SJSA1 (cell line): Measurements from ENCODE around the gene GSTM5. TPM values are rescaled to one million over a fixed set of nuclear protein-coding genes. Genes with fewer than 3 reads are reported as not detected.
"Not testable (repeated sequence)": the region's sequence is repeated elsewhere in the genome, so short reads cannot be mapped to it uniquely, and the experiment has no call there.

Source experiments
- DNase-seq, 2 experiments: peaks; one replicate each; pipeline ENCODE4 v3.0.0-alpha.2; 2015 to 2020; ENCODE audit warnings: low spot score in 2 of 2, low read depth in 1 of 2
- H3K27ac ChIP-seq: fragments of 250-450 bp; sonication (Bioruptor Pico); 2 replicates; pipeline ENCODE4 v1.5.1; 2020; ENCODE audit warnings: mild to moderate bottlenecking, moderate library complexity
- H3K27me3 ChIP-seq: fragments of 250-450 bp; sonication (Bioruptor Pico); replicated peaks from 2 replicates; pipeline ENCODE4 v1.5.1; 2020; ENCODE audit warnings: mild to moderate bottlenecking, moderate library complexity
- H3K36me3 ChIP-seq: fragments of 250-450 bp; sonication (Bioruptor Pico); 2 replicates; pipeline ENCODE4 v1.5.1; 2020; ENCODE audit warnings: mild to moderate bottlenecking
- H3K4me1 ChIP-seq: fragments of 250-450 bp; sonication (Bioruptor Pico); replicated peaks from 2 replicates; pipeline ENCODE4 v1.6.1; 2021; ENCODE audit warnings: mild to moderate bottlenecking
- H3K4me3 ChIP-seq: fragments of 250-450 bp; sonication (Bioruptor Pico); 2 replicates; pipeline ENCODE4 v1.5.1; 2020; ENCODE audit warnings: mild to moderate bottlenecking
- H3K9me3 ChIP-seq: fragments of 250-450 bp; sonication (Bioruptor Pico); replicated peaks from 2 replicates; pipeline ENCODE4 v1.5.1; 2020; ENCODE audit warnings: mild to moderate bottlenecking
- total RNA-seq: library from RNA; depleted of rRNA; stranded (reverse); fragments of >200 nt; shearing (Covaris generic); gene quantifications from 2 replicates; pipeline ENCODE4 v1.2.3, GENCODE V29; 2014

Gene GSTM5
- total RNA-seq, 1 experiment from 2014 or later, result not detected

- Histone ChIP-seq H3K27me3 (no peaks in the 10 kb centered on the region), H3K27ac (no peak overlapping the region), H3K36me3 (no peaks in the 10 kb centered on the region), H3K4me1 (0 out of 2 replicates have a peak, but pooled peaks cover 3% of the 10 kb centered on the region), H3K4me3 (no peak overlapping the region), H3K9me3 (no peaks in the 10 kb centered on the region)
- no peak for DNase-seq
These were observed 14.8 kb downstream of the GSTM5 start for GRCh38 chr1:109726728-109727373.

- H3K9me3 ChIP-seq, result no peaks in the 10 kb centered on the region
- no peaks in the 10 kb centered on the region for H3K36me3 ChIP-seq
- H3K27ac ChIP-seq, result no peak overlapping the region
- H3K4me3 ChIP-seq, result no peak overlapping the region
- H3K27me3 ChIP-seq, result no peaks in the 10 kb centered on the region
- H3K4me1 ChIP-seq, result no peaks in the 10 kb centered on the region
- no peak for DNase-seq
These were observed 16.8 kb downstream of the GSTM5 start for GRCh38 chr1:109728870-109729269.

GRCh38 chr1:109730666-109731065, 18.6 kb downstream of the GSTM5 start:
- Histone ChIP-seq H3K9me3 (no peaks in the 10 kb centered on the region), H3K27me3 (no peaks in the 10 kb centered on the region), H3K27ac (no peak overlapping the region), H3K4me3 (no peak overlapping the region), H3K36me3 (peaks cover 2% of the 10 kb centered on the region; the same call in 1 of the 2 replicates), H3K4me1 (no peaks in the 10 kb centered on the region)
- no peak for DNase-seq

GRCh38 chr1:109732390-109732881, 20.4 kb downstream of the GSTM5 start:
- no peak for DNase-seq
- Histone ChIP-seq H3K9me3 (no peaks in the 10 kb centered on the region), H3K4me1 (no peaks in the 10 kb centered on the region), H3K27ac (no peak overlapping the region), H3K27me3 (no peaks in the 10 kb centered on the region), H3K36me3 (peaks cover 14% of the 10 kb centered on the region), H3K4me3 (no peak overlapping the region)

DNA sequence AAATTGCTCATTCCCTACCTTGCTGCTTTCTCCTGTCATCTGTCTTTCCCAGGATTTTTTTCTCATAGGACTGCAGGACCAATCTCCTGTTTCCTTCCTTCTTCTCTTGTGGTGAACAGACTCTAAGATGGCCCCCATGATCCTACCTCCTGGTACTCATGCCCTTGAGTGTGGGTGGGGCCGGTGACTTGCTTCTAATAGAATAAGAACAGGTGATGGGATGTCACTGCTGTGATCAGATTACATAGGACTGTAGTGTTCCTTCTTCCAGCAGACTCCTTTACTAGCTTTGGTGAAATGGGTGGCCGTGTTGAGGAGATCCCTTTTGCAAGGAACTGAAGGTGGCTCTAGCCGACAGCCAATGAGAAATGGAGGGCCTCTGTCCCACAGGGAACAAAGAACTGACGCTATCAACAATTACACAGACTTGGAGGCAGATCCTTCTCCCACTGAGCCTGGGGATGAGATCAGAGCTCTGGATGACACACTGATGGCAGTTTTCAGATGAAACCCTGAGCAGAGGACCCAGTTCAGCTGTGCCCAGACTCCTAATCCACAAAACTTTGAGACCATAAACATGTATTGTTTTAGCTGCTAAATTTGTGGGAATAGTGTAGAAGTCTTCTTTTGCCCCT, 21.3 kb downstream of the GSTM5 start:
- no peak for DNase-seq
- Histone ChIP-seq H3K27ac (no peak overlapping the region), H3K27me3 (no peaks in the 10 kb centered on the region), H3K9me3 (no peaks in the 10 kb centered on the region), H3K4me3 (no peak overlapping the region), H3K4me1 (no peaks in the 10 kb centered on the region), H3K36me3 (peaks cover 23% of the 10 kb centered on the region)

GRCh38 chr1:109739738-109740614, 27.9 kb downstream of the GSTM5 start:
- no peaks in the 10 kb centered on the region for H3K9me3 ChIP-seq
- 0 out of 2 replicates have a peak, but pooled peaks cover 5% of the 10 kb centered on the region for H3K27me3 ChIP-seq
- peaks cover 13% of the 10 kb centered on the region for H3K4me1 ChIP-seq
- H3K36me3 ChIP-seq, result peaks cover 35% of the 10 kb centered on the region
- H3K4me3 ChIP-seq, result peak overlapping the region; percentile 67
- peak overlapping the region; percentile 69 for H3K27ac ChIP-seq
- DNase-seq, result peak; percentile 82 to 88

GRCh38 chr1:109740615-109741373, 28.7 kb downstream of the GSTM5 start, which contains the start of gene GSTM3:
TSS of gene GSTM3 (minus strand) at chr1:109741038. CDS start at chr1:109740287, 751 bp downstream.
- Histone ChIP-seq H3K4me3 (peak within 1 kb of the TSS; percentile 67), H3K4me1 (peaks cover 13% of the 10 kb centered on the region), H3K9me3 (no peaks in the 10 kb centered on the region), H3K36me3 (peaks cover 34% of the 10 kb centered on the region), H3K27me3 (0 out of 2 replicates have a peak, but pooled peaks cover 5% of the 10 kb centered on the region), H3K27ac (peak within 1 kb of the TSS; percentile 69)
- no peak for DNase-seq

GRCh38 chr1:109748311-109748710, 36.3 kb downstream of the GSTM5 start:
- H3K4me3 ChIP-seq, DNase-seq, H3K9me3 ChIP-seq, H3K36me3 ChIP-seq, H3K27me3 ChIP-seq, H3K27ac ChIP-seq, H3K4me1 ChIP-seq: not testable (repeated sequence)

GRCh38 chr1:109749221-109749620, 37.2 kb downstream of the GSTM5 start:
- H3K27ac ChIP-seq, result no peak overlapping the region
- 0 out of 2 replicates have a peak, but pooled peaks cover 6% of the 10 kb centered on the region for H3K27me3 ChIP-seq
- H3K4me3 ChIP-seq, result no peak overlapping the region

GRCh38 chr1:109750241-109750882, 38.3 kb downstream of the GSTM5 start:
- H3K9me3 ChIP-seq, result no peaks in the 10 kb centered on the region
- 0 out of 2 replicates have a peak, but pooled peaks cover 3% of the 10 kb centered on the region for H3K27me3 ChIP-seq
- no peak overlapping the region for H3K27ac ChIP-seq
- no peak overlapping the region for H3K4me3 ChIP-seq
- no peak for DNase-seq
- no peaks in the 10 kb centered on the region; the same call in 1 of the 2 replicates for H3K4me1 ChIP-seq
- no peaks in the 10 kb centered on the region for H3K36me3 ChIP-seq

More at GRCh38 chr1:109749221-109749620, 37.2 kb downstream of the GSTM5 start:
- Histone ChIP-seq H3K9me3 (no peaks in the 10 kb centered on the region), H3K36me3 (no peaks in the 10 kb centered on the region), H3K4me1 (no peaks in the 10 kb centered on the region; the same call in 1 of the 2 replicates)
- no peak for DNase-seq

DNA sequence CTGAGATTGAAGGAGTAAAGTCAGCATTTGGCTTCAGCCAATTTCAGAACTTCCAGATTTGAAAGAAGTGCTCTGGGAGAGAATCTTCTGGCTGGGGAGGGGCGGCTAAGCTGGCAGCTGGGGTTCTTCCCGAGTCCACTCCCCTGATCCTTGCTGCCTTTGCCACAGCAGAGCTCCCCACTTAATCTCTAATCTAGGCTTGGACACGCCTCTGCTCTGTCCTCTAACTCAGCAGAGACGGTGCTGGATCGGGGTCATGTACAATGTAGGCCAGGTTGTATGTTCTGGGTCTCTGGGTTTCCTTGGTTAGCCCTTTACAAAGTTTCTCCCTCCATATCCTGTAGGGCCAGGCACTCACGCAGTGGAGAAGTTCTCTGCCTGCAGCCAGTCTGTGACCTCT, 38.9 kb downstream of the GSTM5 start:
- Histone ChIP-seq H3K4me1 (no peaks in the 10 kb centered on the region; the same call in 1 of the 2 replicates), H3K4me3 (no peak overlapping the region), H3K36me3 (no peaks in the 10 kb centered on the region), H3K27ac (no peak overlapping the region), H3K27me3 (0 out of 2 replicates have a peak, but pooled peaks cover 3% of the 10 kb centered on the region), H3K9me3 (no peaks in the 10 kb centered on the region)
- DNase-seq, result no peak

DNA sequence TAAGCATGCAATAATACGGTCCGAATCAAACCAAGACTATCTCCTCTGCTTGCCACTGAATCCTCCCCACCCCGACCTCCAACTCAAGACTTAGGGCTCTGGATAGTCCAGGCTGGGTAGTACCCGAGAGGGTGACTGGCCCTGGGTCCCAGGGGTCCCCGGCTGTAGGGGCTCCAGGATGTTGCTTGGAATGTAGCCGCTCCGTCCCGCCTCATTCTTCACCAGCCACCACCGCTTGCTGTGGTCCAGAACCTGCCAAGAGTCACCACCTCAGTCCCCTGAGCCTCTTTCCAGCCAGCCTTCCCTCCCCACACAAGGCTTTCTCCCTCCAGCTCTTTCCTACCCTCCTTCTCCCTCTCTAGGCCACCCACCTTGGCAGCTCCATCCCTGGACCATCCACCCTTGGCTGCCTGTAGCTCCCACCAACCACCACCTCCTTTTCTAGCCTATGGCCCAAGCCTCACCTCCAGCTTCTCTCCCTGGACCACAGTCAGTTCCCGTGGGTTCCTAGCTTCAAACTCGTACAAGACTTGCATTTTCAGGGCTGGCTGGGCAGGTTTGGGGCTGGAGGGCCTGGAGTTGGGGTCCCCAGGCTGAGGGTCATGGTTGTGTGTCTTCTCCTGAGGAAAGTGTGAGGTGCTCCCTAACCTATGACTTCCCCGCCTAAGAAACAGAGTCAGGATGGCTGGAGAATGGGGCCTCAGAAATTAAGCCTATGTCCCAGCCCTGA, 39.6 kb downstream of the GSTM5 start:
- no peak for DNase-seq
- H3K4me1 ChIP-seq, result no peaks in the 10 kb centered on the region; the same call in 1 of the 2 replicates

More for the DNA sequence above, 39.6 kb downstream of the GSTM5 start:
- 0 out of 2 replicates have a peak, but pooled peaks cover 3% of the 10 kb centered on the region for H3K27me3 ChIP-seq
- no peak overlapping the region for H3K4me3 ChIP-seq
- no peaks in the 10 kb centered on the region for H3K9me3 ChIP-seq
- no peak overlapping the region for H3K27ac ChIP-seq
- H3K36me3 ChIP-seq, result no peaks in the 10 kb centered on the region
